Panc1 (cell line): ENCODE measurements around the gene MECR. TPM values are rescaled to one million over a fixed set of nuclear protein-coding genes. Genes with fewer than 3 reads are reported as not detected.

Source experiments
- ATAC-seq: fragments of 200-7000 bp; cut with Tn5 transposase; 2 replicates; pipeline ENCODE4 v1.9.1; 2020; ENCODE audit warnings: mild to moderate bottlenecking, moderate library complexity
- BruUV-seq: library from RNA; stranded (reverse); fragments of 400-500 nt; replicated peaks from 2 replicates; lab custom pipeline; 2021; lab: Mats Ljungman, UMichigan
- CTCF ChIA-PET: fragments of 300-600 bp; sonication (Branson Sonifier 250); formaldehyde crosslinking; loops from one replicate; lab custom pipeline; 2022; ENCODE audit warnings: antibody characterized with exemption; lab: Charles Lee
- POLR2A ChIA-PET: fragments of 300-600 bp; sonication (Branson Sonifier 250); formaldehyde crosslinking; loops from one replicate; lab custom pipeline; 2022; ENCODE audit warnings: antibody characterized with exemption; lab: Charles Lee
- DNase-seq: peaks from one replicate; pipeline ENCODE4 v3.0.0-alpha.2; 2010; ENCODE audit warnings: low read depth, low spot score
- H3K27ac ChIP-seq: 2 replicates; pipeline ENCODE4 v1.5.1; 2011; ENCODE audit warnings: mild to moderate bottlenecking, low read length, inconsistent platforms
- H3K27me3 ChIP-seq: fragments of 200-500 bp; sonication (Bioruptor generic); 2 replicates; pipeline ENCODE4 v1.6.0; 2014; ENCODE audit warnings: low read length, inconsistent platforms; ENCODE audit not compliant: control insufficient read depth, insufficient read depth
- H3K36me3 ChIP-seq: fragments of 200-500 bp; sonication (Bioruptor generic); 2 replicates; pipeline ENCODE4 v1.5.1; 2014; ENCODE audit warnings: inconsistent platforms, mild to moderate bottlenecking, low read length, moderate library complexity; ENCODE audit not compliant: control insufficient read depth, insufficient read depth
- H3K4me1 ChIP-seq: 2 replicates; pipeline ENCODE4 v1.5.1; 2011; ENCODE audit warnings: inconsistent platforms, mild to moderate bottlenecking, low read length, moderate library complexity; ENCODE audit not compliant: control insufficient read depth, insufficient read depth
- H3K4me3 ChIP-seq, 2 experiments: 2 replicates each; pipeline ENCODE4 v1.5.1; 2011 to 2012; ENCODE audit warnings: low read depth in 2 of 2, low read length in 2 of 2, mild to moderate bottlenecking in 2 of 2, inconsistent platforms in 1 of 2, moderate library complexity in 1 of 2
- H3K9me3 ChIP-seq: fragments of 200-500 bp; sonication (Bioruptor generic); 2 replicates; pipeline ENCODE4 v1.5.1; 2014; ENCODE audit warnings: low read depth, mild to moderate bottlenecking, inconsistent platforms, low read length, moderate library complexity; ENCODE audit not compliant: control insufficient read depth, insufficient read depth
- POLR2AphosphoS5 ChIP-seq: IDR thresholded peaks from 2 replicates; pipeline ENCODE4 v1.6.1; 2012; ENCODE audit warnings: mild to moderate bottlenecking, low read depth, low read length, moderate library complexity
- SIN3A ChIP-seq: IDR thresholded peaks from 2 replicates; pipeline ENCODE4 v1.6.1; 2012; ENCODE audit warnings: low read depth, mild to moderate bottlenecking, low read length, moderate library complexity, borderline replicate concordance; ENCODE audit not compliant: insufficient read depth
- TCF7L2 ChIP-seq: IDR thresholded peaks from 2 replicates; pipeline ENCODE4 v1.6.1; 2011; ENCODE audit warnings: mild to moderate bottlenecking, low read depth, low read length, inconsistent platforms
- in situ Hi-C: cut with HindIII; loops from 2 replicates; pipeline ENCODE4 v1.10.0; 2016; ENCODE audit warnings: low sequenced_read_pairs, low pct_unique_long_range_greater_than_20kb
- intact Hi-C: fragments of 100-400 bp; cut with micrococcal nuclease; formaldehyde crosslinking; loops from one replicate; pipeline ENCODE4 v1.10.0; 2022; ENCODE audit not compliant: unreplicated experiment
- total RNA-seq: library from RNA; stranded (reverse); gene quantifications from one replicate; pipeline ENCODE4 v1.2.1, GENCODE V29; 2021; ENCODE audit not compliant: unreplicated experiment
- TF ChIP-seq, protein P1 (sequence below): fragments of 450-650 bp; IDR thresholded peaks from 2 replicates; pipeline ENCODE4 v1.5.1; 2017; ENCODE audit warnings: mild to moderate bottlenecking
- TF ChIP-seq, protein P2 (sequence below), 2 experiments: IDR thresholded peaks; 2 replicates each; pipeline ENCODE4 v1.6.1; 2011 to 2012; ENCODE audit warnings: low read depth in 2 of 2, control low read depth in 1 of 2, low read length in 1 of 2, mild to moderate bottlenecking in 1 of 2, moderate library complexity in 1 of 2; ENCODE audit not compliant: insufficient read depth in 1 of 2

MECR gene
- total RNA-seq, 1 experiment from 2014 or later, result 25.7 TPM

DNA sequence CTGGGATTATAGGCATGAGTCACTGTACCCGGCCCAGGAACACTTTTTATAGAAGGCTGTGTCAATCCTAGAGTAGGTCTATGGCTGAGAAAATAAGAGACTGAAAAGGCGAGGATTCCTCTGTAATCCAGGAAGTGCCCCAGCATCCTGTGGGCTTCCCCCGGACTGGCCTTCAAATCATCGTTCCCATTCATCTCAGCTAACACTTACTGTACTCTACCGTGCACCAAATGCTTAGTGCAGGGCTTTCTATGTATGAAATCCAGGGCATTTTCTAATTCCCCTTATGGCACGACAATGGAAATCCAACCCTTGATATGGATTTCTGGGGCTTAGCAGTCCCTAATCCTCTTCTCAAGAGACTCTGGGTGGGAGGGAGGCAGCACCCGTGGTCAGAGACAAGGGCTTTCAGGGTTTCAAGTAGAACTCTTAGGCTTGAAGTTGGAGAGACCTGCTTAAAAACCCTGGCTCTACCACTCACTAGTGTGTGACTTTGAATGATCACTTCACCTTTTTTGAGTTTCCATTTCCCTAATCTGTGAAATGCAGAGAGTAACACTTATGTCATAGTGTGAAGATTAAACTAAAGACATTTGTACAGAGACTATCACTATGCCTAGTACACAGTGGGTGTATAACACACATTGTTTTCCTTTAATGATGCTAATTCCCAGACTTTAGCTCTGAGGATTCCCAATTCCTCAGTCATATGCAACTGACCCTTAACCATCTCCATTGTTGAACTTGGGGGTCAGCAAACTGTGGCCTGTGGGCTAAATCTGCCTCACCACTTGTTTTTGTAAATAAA, 20.3 kb downstream of the MECR start:
- Histone ChIP-seq H3K27ac (no peak overlapping the region), H3K4me3 (no peak overlapping the region), H3K4me1 (no peaks in the 10 kb centered on the region), H3K27me3 (no peaks in the 10 kb centered on the region), H3K36me3 (no peaks in the 10 kb centered on the region), H3K9me3 (no peaks in the 10 kb centered on the region)
- BruUV-seq, result no TSS peak
- intact Hi-C loops (no loop called here), in situ Hi-C loops (no loop called here)
- ATAC-seq (no peak), DNase-seq (no peak)
- POLR2A ChIA-PET, result no interaction called here
- CTCF ChIA-PET, result no interaction called here
- TF ChIP-seq, protein P1, sequence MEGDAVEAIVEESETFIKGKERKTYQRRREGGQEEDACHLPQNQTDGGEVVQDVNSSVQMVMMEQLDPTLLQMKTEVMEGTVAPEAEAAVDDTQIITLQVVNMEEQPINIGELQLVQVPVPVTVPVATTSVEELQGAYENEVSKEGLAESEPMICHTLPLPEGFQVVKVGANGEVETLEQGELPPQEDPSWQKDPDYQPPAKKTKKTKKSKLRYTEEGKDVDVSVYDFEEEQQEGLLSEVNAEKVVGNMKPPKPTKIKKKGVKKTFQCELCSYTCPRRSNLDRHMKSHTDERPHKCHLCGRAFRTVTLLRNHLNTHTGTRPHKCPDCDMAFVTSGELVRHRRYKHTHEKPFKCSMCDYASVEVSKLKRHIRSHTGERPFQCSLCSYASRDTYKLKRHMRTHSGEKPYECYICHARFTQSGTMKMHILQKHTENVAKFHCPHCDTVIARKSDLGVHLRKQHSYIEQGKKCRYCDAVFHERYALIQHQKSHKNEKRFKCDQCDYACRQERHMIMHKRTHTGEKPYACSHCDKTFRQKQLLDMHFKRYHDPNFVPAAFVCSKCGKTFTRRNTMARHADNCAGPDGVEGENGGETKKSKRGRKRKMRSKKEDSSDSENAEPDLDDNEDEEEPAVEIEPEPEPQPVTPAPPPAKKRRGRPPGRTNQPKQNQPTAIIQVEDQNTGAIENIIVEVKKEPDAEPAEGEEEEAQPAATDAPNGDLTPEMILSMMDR, result no peak
- TF ChIP-seq, protein P2, sequence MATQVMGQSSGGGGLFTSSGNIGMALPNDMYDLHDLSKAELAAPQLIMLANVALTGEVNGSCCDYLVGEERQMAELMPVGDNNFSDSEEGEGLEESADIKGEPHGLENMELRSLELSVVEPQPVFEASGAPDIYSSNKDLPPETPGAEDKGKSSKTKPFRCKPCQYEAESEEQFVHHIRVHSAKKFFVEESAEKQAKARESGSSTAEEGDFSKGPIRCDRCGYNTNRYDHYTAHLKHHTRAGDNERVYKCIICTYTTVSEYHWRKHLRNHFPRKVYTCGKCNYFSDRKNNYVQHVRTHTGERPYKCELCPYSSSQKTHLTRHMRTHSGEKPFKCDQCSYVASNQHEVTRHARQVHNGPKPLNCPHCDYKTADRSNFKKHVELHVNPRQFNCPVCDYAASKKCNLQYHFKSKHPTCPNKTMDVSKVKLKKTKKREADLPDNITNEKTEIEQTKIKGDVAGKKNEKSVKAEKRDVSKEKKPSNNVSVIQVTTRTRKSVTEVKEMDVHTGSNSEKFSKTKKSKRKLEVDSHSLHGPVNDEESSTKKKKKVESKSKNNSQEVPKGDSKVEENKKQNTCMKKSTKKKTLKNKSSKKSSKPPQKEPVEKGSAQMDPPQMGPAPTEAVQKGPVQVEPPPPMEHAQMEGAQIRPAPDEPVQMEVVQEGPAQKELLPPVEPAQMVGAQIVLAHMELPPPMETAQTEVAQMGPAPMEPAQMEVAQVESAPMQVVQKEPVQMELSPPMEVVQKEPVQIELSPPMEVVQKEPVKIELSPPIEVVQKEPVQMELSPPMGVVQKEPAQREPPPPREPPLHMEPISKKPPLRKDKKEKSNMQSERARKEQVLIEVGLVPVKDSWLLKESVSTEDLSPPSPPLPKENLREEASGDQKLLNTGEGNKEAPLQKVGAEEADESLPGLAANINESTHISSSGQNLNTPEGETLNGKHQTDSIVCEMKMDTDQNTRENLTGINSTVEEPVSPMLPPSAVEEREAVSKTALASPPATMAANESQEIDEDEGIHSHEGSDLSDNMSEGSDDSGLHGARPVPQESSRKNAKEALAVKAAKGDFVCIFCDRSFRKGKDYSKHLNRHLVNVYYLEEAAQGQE (IDR thresholded peaks at IDR 0.05; ENCODE audit: insufficient read depth in 1 of 2, low read depth in 2 of 2, low read length in 1 of 2), result no peak
- TF ChIP-seq SIN3A (no peak), TCF7L2 (no peak), POLR2AphosphoS5 (no peak)

DNA sequence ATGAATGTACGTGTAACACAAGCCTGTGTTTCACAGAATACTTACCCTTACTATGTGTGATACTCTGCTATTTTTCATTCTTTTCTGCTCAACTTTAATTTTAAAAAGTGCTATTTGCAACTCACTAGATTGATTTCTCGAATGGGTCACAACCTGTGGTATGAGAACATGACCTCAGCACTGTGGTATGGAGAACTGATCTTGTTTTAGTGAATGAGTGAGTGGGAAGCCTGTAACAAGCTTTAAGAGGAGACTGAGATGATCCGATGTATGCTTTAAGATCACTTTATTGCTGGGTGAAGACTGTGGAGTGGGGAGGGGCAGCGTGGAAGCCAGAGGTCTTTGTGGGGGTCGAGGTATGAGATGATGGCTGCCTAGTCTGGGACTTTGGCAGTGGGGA, 21.6 kb downstream of the MECR start:
- no peak for DNase-seq
- no peak for ATAC-seq
- in situ Hi-C loops, result no loop called here
- CTCF ChIA-PET, result no interaction called here
- no peak overlapping the region for H3K4me3 ChIP-seq
- BruUV-seq, result no TSS peak
- POLR2A ChIA-PET, result no interaction called here
- no peaks in the 10 kb centered on the region for H3K27me3 ChIP-seq
- intact Hi-C loops, result no loop called here
- H3K27ac ChIP-seq, result no peak overlapping the region
- no peaks in the 10 kb centered on the region for H3K4me1 ChIP-seq
- H3K36me3 ChIP-seq, result no peaks in the 10 kb centered on the region
- H3K9me3 ChIP-seq, result no peaks in the 10 kb centered on the region
- TF ChIP-seq, protein P1, result no peak
- TF ChIP-seq SIN3A (no peak), POLR2AphosphoS5 (no peak), TCF7L2 (no peak)
